NB4 (cell line): ENCODE results near the gene EXOC8.

Experiments used
- DNase-seq: peaks from one replicate; pipeline ENCODE4 v3.0.0; 2010; ENCODE audit warnings: low read depth
- H3K4me3 ChIP-seq: one replicate; pipeline ENCODE4 v1.5.1; 2011; ENCODE audit warnings: mild to moderate bottlenecking, low read depth, low read length, moderate library complexity
- MYC ChIP-seq: IDR thresholded peaks from 2 replicates; pipeline ENCODE4 v1.6.1; 2011; ENCODE audit warnings: low read depth, low read length
- POLR2A ChIP-seq: IDR thresholded peaks from 2 replicates; pipeline ENCODE4 v1.6.1; 2011; ENCODE audit warnings: mild to moderate bottlenecking; ENCODE audit not compliant: insufficient read length; ENCODE audit errors: extremely low read depth
- TF ChIP-seq, protein P1 (sequence below): IDR thresholded peaks from one replicate; pipeline ENCODE4 v1.5.1; 2012; ENCODE audit warnings: low read depth, low read length
- TF ChIP-seq, protein P2 (sequence below): IDR thresholded peaks from 2 replicates; pipeline ENCODE4 v1.6.1; 2011; ENCODE audit warnings: low read depth, low read length

Gene EXOC8

DNA sequence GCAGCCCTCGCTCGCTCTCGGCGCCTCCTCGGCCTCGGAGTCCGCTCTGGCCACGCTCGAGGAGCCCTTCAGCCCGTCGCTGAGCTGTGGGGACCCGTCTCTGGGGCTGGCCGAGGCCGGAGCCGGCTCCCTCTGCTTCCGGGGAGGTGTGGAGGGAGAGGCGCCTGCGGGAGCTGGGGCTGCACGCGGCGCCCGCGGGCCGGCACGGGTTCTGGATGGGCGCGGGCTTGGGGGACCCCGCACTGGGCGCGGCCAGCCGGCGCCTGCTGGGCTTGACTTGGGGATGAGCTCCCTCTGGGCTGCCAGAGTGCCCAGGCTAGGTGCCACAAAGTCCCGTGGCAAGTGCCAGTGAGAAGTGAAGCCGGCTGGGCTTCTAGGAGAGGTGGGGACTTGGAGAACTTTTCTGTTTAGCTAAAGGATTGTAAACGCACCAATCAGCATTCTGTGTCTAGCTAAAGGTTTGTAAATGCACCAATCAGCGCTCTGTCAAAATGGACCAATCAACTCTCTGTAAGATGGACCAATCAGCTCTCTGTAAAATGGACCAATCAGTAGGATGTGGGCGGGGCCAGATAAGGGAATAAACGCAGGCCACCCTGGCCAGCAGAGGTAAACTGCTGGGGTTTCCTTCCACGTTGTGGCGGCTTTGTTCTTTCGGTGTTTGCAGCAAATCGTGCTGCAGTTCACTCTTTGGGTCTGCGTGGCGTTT is 20.2 kb downstream of the EXOC8 start:
- no peak for DNase-seq

DNA sequence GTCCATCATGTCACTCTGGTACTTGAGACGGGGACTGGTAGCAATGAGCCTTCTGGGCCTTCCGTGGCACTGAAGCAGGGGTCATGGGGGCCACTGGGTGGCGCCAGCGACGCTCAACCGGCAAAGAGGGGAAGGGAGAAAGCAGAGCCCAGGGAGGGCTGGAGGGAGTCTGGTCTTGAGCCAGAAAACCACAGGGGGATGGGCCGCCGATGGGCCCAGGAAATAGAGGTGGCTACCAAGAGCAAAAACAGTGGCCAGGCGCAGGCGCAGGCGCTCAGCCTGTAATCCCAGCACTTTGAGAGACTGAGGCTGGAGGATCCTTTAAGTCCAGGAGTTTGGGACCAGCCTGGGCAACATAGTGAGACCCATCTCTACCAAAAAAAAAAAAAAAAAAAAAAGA is 21.8 kb downstream of the EXOC8 start:
- TF ChIP-seq POLR2A: no peak
- TF ChIP-seq, protein P1, sequence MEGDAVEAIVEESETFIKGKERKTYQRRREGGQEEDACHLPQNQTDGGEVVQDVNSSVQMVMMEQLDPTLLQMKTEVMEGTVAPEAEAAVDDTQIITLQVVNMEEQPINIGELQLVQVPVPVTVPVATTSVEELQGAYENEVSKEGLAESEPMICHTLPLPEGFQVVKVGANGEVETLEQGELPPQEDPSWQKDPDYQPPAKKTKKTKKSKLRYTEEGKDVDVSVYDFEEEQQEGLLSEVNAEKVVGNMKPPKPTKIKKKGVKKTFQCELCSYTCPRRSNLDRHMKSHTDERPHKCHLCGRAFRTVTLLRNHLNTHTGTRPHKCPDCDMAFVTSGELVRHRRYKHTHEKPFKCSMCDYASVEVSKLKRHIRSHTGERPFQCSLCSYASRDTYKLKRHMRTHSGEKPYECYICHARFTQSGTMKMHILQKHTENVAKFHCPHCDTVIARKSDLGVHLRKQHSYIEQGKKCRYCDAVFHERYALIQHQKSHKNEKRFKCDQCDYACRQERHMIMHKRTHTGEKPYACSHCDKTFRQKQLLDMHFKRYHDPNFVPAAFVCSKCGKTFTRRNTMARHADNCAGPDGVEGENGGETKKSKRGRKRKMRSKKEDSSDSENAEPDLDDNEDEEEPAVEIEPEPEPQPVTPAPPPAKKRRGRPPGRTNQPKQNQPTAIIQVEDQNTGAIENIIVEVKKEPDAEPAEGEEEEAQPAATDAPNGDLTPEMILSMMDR: peak; percentile 77
- DNase-seq: peak; percentile 65
- H3K4me3 ChIP-seq: no peak overlapping the region

More for the DNA sequence above, 20.2 kb downstream of the EXOC8 start:
- no peak overlapping the region for H3K4me3 ChIP-seq
- TF ChIP-seq, protein P1: no peak
- TF ChIP-seq MYC (no peak), POLR2A (no peak)
- TF ChIP-seq, protein P2, sequence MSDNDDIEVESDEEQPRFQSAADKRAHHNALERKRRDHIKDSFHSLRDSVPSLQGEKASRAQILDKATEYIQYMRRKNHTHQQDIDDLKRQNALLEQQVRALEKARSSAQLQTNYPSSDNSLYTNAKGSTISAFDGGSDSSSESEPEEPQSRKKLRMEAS: no peak

DNA sequence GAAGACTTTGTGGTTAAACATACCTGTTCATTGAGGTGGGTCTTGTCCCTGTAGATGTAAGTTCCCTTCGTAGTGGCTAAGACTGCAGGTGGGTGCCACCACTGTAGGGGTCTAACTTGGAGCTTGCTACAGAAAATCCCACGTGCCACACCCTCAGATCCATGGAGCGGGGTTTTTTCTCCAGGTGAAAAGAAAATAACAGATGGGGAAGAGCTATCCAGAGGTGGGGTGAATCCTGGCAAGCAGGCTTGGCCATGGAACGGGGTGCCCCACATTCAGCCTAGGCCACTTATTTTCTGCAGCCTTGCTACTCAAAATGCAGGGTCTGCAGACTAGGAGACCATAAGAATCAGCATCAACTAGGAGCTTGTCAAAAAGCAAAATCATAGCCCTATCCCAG is 24.0 kb downstream of the EXOC8 start:
- no peak overlapping the region for H3K4me3 ChIP-seq
- DNase-seq: no peak
- TF ChIP-seq, protein P2: no peak
- TF ChIP-seq, protein P1: no peak
- TF ChIP-seq POLR2A: no peak
- no peak for TF ChIP-seq MYC

DNA sequence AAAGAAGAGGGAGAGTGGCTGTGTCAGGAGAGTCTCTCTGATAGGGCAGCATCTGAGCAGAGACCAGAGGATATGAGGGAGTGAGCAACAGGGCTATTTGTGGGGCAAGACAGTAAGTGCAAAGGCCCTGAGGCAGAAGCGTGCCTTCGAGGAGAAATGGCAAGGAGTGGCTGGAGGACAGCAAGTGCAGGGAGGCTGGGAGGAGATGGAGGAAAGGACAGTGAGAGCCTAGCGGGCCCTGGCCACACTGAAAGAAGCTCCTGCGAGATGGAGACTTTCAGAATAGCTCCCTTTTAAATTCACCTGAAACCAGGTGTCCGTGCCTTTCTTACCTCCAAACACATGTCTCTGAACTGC is 25.2 kb downstream of the EXOC8 start:
- no peak overlapping the region for H3K4me3 ChIP-seq
- no peak for DNase-seq
- TF ChIP-seq, protein P2: no peak
- no peak for TF ChIP-seq MYC
- TF ChIP-seq POLR2A: no peak
- TF ChIP-seq, protein P1: no peak

DNA sequence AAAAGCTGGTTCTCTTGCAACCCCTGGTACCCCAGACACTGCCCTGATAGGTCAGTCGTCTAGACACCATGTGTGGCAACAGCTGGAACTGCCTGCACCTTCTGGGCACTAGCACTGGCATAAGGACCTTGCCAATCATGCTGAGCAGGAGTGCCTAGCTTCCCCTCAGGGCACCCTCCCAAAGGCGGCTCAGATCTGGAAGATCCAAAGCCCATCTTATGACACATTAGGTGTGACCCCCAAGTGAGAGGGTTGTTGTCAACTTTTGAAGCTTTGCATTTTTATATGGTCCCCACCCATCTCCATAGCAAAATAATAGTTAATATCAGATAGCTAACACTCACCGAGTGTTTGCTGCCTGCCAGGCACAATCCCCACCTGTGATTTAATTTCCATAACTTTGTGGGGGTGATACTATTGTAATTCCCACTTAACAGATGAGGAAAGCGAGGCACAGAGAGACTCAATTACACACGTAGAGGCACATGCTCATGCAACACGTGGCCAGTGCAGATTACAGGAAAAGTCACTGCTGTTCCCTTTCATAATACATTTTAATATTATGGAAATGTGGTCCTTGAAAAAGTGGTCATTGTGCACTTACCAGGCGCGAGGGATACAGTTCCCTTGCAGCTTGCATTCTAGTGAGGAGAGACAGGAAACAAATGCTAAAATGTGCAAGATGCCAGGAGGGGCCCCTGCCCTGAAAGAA is 25.8 kb downstream of the EXOC8 start:
- no peak for DNase-seq
- TF ChIP-seq MYC (no peak), POLR2A (no peak)
- TF ChIP-seq, protein P1: no peak
- TF ChIP-seq, protein P2: no peak
- H3K4me3 ChIP-seq: no peak overlapping the region
